ENCODE measurements around the gene NDUFAF8.

- TF ChIP-seq CTCF (IDR thresholded peaks at IDR 0.05) (no peak), RAD21 (conservative IDR thresholded peaks at IDR 0.05 in 1 of 2, IDR thresholded peaks at IDR 0.05 in 1 of 2) (no peak), POLR2A (IDR thresholded peaks at IDR 0.05; ENCODE audit: low read length) (no peak), CEBPB (IDR thresholded peaks at IDR 0.05) (no peak), CHD2 (IDR thresholded peaks at IDR 0.05; ENCODE audit: low read length, partially characterized antibody) (no peak), JUN (IDR thresholded peaks at IDR 0.05) (no peak), ZFP36 (IDR thresholded peaks at IDR 0.05; ENCODE audit: borderline replicate concordance, partially characterized antibody) (no peak), FOSL2 (IDR thresholded peaks at IDR 0.05) (no peak), FOSL2 (CRISPR knock-in tag; IDR thresholded peaks at IDR 0.05) (no peak), REST (IDR thresholded peaks at IDR 0.05) (no peak), ZNF302 (CRISPR knock-in tag; IDR thresholded peaks at IDR 0.05) (no peak), FOXS1 (CRISPR knock-in tag; IDR thresholded peaks at IDR 0.05) (no peak), POLR2AphosphoS2 (conservative IDR thresholded peaks at IDR 0.05; ENCODE audit: low read length) (no peak), RFX5 (IDR thresholded peaks at IDR 0.05) (no peak), SMC3 (IDR thresholded peaks at IDR 0.05) (no peak)
These were observed 48.5 kb upstream of the NDUFAF8 start for GRCh38 chr17:81190591-81190990.
